ENCODE results near the gene EXD3.

EXD3 gene

DNA sequence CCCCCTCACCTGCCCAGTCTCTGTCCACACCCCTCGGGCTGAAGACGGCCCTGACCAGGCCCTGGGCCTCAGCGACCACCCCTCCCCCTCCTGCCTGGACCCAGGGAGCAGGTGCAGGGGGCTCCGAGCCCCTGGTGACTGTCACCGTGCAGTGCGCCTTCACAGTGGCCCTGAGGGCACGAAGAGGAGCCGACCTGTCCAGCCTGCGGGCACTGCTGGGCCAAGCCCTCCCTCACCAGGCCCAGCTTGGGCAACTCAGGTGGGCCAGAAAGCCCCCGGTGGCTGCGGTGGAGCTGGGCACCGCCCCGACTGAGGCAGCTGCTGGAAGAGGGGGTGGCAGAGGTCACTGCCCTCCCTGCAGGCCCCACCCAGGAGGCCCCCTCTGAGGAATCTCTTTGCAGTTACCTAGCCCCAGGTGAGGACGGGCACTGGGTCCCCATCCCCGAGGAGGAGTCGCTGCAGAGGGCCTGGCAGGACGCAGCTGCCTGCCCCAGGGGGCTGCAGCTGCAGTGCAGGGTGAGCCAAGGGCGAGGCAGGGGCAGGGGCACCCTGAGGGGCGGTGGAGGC lies 10.5 kb upstream of the EXD3 start:
- no peak overlapping the region for H3K27ac Mint-ChIP-seq
- H3K27me3 Mint-ChIP-seq = no peaks in the 10 kb centered on the region
- H3K4me1 Mint-ChIP-seq (ENCODE audit: low read depth) = no peaks in the 10 kb centered on the region
- H3K4me3 Mint-ChIP-seq = no peak overlapping the region
- H3K9me3 Mint-ChIP-seq = no peaks in the 10 kb centered on the region
- no peaks in the 10 kb centered on the region for H3K36me3 Mint-ChIP-seq (ENCODE audit: low read depth)

DNA sequence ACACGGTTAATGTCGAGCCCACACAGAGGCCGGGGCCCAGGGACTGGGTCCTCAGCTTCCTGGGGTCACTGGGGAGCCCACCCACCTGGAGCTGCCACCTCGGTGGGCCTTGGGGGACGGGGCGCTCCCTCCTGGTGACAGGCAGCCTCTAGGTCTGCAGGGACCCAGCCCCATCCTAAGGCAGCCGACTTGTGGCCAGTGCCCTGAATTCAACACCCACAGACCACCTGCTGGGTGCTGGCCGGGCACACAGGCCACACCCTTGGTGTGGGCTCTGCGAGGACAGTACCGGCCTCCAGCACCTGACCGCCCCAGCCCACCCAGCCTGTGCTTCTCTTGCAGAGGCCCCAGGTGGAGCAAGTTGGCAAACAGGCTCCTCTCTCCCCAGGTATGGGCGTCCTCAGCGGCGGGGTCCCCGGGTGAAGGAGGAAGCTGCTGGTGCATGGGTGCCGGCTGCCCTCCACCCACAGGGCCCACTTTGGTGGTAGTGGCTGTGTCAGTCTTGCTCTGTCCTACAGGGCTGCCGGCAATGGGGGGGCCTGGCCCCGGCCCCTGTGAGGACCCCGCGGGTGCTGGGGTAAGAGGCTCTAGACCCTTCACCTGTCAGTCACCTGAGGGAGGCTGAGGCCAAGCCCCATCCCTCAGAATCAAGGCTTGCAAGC lies 9.9 kb upstream of the EXD3 start:
- H3K36me3 Mint-ChIP-seq (ENCODE audit: low read depth) = no peaks in the 10 kb centered on the region
- H3K27me3 Mint-ChIP-seq = no peaks in the 10 kb centered on the region
- H3K4me1 Mint-ChIP-seq (ENCODE audit: low read depth) = no peaks in the 10 kb centered on the region
- H3K9me3 Mint-ChIP-seq = no peaks in the 10 kb centered on the region
- no peak overlapping the region for H3K4me3 Mint-ChIP-seq
- H3K27ac Mint-ChIP-seq = no peak overlapping the region

DNA sequence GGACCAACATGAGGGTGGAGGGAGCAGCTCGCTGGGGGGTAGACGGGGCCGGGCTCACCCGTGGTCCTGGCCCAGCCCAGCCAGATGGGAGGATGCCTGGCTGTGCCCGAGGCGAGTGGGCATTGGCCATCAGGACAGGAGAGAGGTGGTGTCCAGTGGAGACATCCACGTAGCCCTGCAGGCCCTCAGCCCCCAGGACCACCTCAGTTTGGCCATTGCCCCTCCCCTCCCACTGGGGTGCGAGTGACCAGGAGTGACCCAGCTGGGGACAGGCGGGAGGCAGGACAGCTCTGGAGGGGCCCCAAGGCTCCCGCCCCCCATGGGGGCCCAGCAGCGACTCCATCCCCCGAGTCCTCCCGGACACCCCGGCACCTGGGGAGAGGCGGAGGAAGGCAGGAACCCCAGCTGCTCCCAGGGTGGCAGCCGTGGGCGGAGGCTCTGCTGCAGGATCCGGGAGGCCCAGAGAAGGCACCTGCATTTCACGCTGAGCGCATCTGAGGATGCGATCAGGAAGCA lies 8.5 kb upstream of the EXD3 start:
- Mint-ChIP-seq H3K9me3 (no peaks in the 10 kb centered on the region), H3K36me3 (ENCODE audit: low read depth) (no peaks in the 10 kb centered on the region), H3K4me3 (no peak overlapping the region), H3K27ac (no peak overlapping the region), H3K27me3 (no peaks in the 10 kb centered on the region), H3K4me1 (ENCODE audit: low read depth) (no peaks in the 10 kb centered on the region)

DNA sequence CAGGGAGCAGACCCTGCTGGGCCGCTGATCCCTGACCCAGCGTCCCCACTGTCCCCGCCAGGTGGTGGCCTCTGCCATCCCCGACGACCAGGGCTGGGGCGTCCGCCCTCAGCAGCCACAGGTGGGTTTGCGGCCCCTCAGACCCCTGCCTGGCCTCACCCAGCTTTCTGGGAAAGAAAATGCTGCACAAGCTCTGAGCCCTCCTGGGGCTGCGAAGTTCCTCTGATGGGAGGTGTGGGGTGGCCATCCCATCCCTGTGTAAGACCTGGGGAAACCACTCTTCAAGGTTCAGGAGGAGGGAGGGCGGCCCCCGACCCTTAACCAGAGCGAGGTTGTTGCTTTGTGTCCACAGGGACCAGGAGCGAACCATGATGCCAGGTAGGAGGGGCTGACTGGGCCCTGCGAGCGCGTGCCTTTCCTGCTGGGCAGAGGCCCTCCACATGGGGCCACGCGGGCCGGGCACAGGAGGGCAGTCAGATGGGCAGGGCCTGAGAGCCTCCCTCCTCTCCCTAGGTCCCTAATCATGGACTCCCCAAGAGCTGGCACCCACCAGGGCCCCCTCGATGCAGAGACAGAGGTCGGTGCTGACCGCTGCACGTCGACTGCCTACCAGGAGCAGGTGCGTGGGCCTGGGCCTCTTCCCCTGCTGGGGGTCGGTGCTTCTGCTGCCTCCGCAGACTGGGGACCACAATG lies 7.9 kb upstream of the EXD3 start:
- Mint-ChIP-seq H3K27me3 (no peaks in the 10 kb centered on the region), H3K4me3 (no peak overlapping the region), H3K9me3 (no peaks in the 10 kb centered on the region), H3K27ac (no peak overlapping the region), H3K4me1 (ENCODE audit: low read depth) (no peaks in the 10 kb centered on the region), H3K36me3 (ENCODE audit: low read depth) (no peaks in the 10 kb centered on the region)

DNA sequence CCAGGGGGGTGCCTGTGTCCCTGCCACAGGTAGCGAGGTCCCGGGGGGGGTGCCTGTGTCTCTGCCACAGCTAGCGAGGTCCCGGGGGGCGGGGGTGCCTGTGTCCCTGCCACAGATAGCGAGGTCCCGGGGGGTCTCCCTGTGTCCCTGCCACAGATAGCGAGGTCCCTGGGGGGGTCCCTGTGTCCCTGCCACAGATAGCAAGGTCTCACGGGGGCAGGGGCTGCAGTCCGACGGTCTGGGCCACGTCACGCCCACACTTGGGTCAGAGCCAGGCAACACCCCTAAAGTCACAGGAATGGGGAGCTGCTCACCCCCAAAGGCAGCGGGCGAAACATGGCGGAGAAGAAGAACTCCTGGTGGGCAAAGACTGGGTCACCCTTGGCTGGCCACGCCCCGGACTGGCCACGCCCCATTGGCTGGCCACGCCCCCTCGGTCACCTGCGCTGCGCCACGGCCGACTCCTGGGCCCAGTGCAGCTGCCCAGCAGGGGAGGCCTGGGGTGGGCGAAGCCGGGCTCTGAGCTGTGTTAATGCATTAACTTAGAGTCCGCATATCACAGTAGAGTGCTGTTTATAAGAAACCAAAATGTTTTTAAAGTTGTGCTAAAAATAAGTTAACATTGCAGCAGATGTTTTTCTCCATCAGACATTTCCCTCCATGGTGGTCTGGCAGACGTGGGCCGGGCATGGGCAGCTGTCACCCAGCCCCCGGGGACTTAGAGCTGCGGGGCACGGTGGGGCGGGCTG lies 7.2 kb upstream of the EXD3 start:
- Mint-ChIP-seq H3K27me3 (no peaks in the 10 kb centered on the region), H3K4me1 (ENCODE audit: low read depth) (no peaks in the 10 kb centered on the region), H3K27ac (no peak overlapping the region)

DNA sequence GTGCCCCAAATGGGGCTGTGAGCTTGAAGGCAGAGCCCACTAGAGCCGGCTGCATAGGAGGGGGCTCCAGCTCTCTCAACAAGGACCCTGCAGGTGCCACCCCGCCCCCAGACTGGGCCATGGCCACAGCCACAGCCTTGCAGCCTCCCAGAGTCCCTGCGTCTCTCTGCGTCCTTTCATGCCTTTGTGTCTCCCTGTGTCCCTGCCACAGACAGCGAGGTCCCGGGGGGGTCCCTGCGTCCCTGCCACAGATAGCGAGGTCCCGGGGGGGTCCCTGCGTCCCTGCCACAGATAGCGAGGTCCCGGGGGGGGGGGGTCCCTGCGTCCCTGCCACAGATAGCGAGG lies 6.6 kb upstream of the EXD3 start:
- Mint-ChIP-seq H3K27me3 (no peaks in the 10 kb centered on the region), H3K4me1 (ENCODE audit: low read depth) (peaks cover 2% of the 10 kb centered on the region)

More for the DNA sequence above, 7.2 kb upstream of the EXD3 start:
- H3K4me3 Mint-ChIP-seq = no peak overlapping the region
- H3K9me3 Mint-ChIP-seq = no peaks in the 10 kb centered on the region
- H3K36me3 Mint-ChIP-seq (ENCODE audit: low read depth) = no peaks in the 10 kb centered on the region

DNA sequence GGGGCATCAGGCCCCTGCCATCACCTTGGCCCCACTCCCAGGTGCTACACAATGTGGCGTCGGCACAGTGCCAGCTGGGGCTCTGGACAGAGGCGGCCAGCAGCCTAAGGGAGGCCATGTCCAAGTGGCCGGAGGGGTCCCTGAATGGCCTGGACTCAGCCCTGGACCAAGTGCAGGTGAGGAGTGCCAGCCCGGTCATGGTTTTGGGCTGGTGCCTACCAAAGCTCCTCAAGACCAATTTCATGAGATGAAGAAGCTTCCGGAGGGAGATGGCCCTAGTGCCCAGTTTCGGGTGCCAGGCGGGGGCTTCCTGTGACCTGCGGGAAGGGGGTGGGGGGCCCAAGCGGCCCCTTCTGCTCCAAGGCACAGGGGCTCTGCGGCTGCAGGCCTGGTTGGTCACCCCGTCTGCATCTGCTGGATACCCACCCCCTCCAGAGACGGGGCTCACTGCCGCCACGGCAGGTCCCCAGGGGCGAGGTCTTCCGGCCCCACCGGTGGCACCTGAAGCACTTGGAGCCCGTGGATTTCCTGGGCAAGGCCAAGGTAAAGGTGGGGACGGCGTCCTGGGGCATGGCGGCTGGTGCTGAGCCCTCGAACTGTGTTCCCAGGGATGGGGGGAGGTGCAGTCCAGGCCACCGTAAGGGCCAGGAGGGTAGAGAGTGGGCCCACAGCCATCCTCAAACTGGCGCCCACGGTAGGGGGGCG lies 6.0 kb upstream of the EXD3 start:
- no peak overlapping the region for H3K4me3 Mint-ChIP-seq
- no peaks in the 10 kb centered on the region for H3K27me3 Mint-ChIP-seq
- H3K27ac Mint-ChIP-seq = no peak overlapping the region
- H3K36me3 Mint-ChIP-seq (ENCODE audit: low read depth) = no peaks in the 10 kb centered on the region
- H3K4me1 Mint-ChIP-seq (ENCODE audit: low read depth) = peaks cover 6% of the 10 kb centered on the region
- no peaks in the 10 kb centered on the region for H3K9me3 Mint-ChIP-seq

More for the DNA sequence above, 6.6 kb upstream of the EXD3 start:
- no peak overlapping the region for H3K4me3 Mint-ChIP-seq
- H3K36me3 Mint-ChIP-seq (ENCODE audit: low read depth) = no peaks in the 10 kb centered on the region
- no peak overlapping the region for H3K27ac Mint-ChIP-seq
- no peaks in the 10 kb centered on the region for H3K9me3 Mint-ChIP-seq

DNA sequence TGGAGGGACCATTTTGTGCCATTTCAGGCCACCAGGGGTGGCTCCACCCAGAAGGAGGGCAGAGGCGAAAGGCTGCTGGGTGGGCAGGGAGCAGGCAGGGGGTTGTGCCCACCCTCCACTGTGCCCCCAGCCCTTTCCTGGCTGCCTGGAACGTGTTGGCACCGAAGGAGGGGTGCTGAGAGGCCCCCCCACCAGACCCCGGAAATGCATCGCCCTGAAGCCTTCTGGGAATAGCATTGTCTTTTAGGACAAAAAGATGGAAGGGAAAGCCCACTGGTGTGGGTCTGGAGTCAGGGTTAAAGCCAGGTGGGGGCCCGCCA lies 5.3 kb upstream of the EXD3 start:
- H3K36me3 Mint-ChIP-seq (ENCODE audit: low read depth) = no peaks in the 10 kb centered on the region
- H3K4me3 Mint-ChIP-seq = no peak overlapping the region
- no peak overlapping the region for H3K27ac Mint-ChIP-seq
- peaks cover 6% of the 10 kb centered on the region for H3K4me1 Mint-ChIP-seq (ENCODE audit: low read depth)
- H3K27me3 Mint-ChIP-seq = no peaks in the 10 kb centered on the region
- no peaks in the 10 kb centered on the region for H3K9me3 Mint-ChIP-seq

DNA sequence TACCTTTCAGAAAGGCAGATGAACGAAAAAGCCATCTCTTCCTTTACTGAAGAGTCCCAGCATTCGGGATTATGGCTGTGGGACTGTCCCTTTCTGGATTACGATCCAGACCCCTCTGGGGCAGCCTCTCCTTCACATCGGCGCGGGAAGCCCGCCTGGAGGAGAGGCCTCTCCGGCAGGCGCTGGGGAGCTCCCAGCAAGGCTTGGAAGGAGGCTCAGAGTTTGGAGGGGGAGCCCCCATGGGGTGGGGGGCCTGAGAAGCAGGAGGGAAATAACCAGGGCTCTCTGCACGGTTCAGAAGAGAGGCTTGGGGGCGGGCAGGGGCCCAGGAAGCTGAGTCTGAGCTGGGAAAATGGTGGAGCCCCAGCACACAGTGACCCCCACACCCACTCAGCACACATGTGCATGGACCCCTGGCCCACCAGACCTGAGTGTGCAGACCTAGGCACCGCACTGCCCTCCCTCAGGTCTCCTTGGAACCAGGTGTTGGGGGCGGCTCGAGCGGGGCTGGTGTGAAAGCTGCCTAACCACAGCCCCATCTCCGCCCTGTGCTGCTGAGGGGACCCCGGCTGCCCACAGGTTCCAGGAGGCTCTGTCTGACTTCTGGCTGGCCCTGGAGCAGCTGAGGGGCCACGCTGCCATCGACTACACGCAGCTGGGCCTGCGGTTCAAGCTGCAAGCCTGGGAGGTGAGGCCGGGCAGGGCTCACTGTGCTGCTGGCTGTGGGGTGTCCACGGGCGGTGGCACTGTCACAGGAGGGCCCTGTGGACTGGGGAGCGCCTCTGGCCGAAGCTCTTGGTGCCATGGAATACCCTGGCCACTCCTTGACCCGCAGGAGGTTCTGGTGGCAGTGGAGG lies 4.7 kb upstream of the EXD3 start:
- H3K4me3 Mint-ChIP-seq = no peak overlapping the region
- H3K9me3 Mint-ChIP-seq = no peaks in the 10 kb centered on the region
- no peaks in the 10 kb centered on the region for H3K27me3 Mint-ChIP-seq
- peaks cover 6% of the 10 kb centered on the region for H3K4me1 Mint-ChIP-seq (ENCODE audit: low read depth)
- no peaks in the 10 kb centered on the region for H3K36me3 Mint-ChIP-seq (ENCODE audit: low read depth)
- H3K27ac Mint-ChIP-seq = no peak overlapping the region

DNA sequence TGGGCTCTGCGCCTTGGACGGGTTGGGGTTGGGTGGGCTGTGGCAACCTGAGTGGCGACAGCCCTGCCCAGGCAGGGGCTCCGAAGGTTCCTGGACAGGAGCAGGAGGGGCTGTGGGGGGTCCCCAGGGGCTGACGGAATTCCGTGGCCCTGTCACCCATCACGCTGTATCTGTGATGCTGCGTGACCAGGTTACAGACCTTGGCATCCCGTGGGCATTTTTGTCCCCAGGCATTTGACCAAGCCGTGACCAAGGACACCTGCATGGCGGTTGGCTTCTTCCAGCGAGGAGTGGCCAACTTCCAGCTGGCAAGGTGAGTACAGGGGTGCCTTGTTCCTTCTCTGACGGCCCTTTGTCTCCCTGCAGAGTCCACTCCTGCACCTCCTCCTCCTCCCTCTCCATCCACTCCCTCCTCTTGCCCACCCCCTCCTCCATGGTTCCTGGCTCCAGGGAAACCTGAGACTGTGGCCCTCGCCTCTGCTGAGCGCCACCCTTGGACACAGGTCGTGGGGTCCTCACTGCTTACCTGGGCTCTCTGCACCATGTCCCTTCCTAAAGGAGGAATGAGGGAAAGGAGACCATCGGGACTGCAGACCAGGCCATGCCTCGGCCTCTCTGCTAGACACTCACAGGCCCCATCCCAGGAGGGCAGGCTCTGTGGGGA lies 3.2 kb upstream of the EXD3 start:
- Mint-ChIP-seq H3K4me1 (ENCODE audit: low read depth) (peaks cover 18% of the 10 kb centered on the region), H3K27me3 (no peaks in the 10 kb centered on the region), H3K4me3 (no peak overlapping the region), H3K36me3 (ENCODE audit: low read depth) (no peaks in the 10 kb centered on the region), H3K27ac (no peak overlapping the region), H3K9me3 (no peaks in the 10 kb centered on the region)

DNA sequence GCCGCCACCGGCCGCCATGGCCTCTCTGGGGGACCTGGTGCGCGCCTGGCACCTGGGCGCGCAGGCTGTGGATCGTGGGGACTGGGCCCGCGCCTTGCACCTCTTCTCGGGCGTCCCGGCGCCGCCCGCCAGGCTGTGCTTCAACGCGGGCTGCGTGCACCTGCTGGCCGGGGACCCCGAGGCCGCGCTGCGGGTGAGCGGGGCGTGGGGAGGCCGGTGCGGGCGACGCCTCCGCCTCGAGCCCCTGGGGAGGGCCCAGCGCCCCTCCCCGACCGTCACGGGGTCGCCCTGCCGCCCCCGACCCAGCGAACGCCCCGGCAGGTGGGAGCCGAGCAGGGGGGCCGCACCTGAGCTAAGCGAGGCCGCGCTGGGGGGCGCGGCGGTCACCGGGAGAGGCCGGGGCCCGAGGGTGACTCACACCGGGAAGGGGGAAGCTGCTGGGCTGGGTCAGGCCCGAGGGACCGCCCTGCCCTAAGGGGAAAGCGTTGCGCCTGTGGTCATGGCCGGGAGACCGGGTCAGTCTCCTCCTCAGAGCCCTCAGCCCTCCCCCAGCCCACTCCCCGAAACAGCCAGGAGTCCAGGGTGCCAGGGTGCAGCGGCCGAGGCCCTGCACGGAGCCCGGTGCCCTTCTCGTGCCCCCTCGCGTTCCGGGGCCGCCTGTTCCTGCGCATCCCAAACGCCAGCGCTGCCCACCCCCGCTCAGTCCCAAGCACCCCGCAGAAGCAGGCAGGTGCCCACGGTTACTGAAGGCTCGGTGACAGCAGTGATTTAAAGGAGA lies 741 bp upstream of the EXD3 start:
- Mint-ChIP-seq H3K9me3 (no peaks in the 10 kb centered on the region), H3K4me1 (ENCODE audit: low read depth) (peaks cover 18% of the 10 kb centered on the region), H3K4me3 (peak overlapping the region; percentile 57), H3K27ac (no peak overlapping the region), H3K27me3 (no peaks in the 10 kb centered on the region), H3K36me3 (ENCODE audit: low read depth) (no peaks in the 10 kb centered on the region)

DNA sequence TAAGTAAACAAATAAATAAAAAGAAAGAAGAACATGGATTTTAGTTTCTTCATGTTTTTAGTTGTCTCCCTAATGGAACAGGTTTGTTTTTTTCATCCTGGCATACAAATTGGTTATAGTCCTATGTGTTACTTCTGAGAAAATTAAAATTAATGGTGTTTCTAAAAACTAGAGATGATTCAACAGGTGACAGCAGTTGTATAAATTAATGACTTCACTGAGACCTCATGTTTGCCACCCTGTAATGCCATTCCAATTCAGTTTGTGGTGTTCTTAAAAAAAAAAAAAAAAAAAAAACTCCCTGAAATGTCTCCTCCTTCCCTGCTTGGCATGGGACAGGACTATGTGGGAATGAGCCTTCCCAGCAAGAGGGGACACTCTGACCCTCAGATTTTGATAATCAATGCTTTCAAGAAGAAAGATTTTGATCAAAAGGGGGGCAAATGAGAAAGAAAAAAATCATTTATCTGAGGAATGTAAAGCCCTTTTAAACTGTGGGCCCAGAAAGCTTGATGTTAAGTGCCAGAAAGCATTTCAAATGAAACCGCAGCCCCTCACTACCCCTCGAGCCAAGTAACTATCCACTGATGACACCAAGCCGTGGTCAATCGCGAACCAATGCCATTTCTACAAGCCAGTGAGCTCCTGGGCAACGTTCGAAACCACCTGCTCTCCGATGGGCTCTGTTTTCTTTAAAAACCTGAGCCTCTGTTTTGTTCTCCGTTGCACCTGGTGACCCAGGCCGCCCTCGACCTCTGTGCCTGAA lies 941 bp downstream of the EXD3 start:
- Mint-ChIP-seq H3K36me3 (ENCODE audit: low read depth) (no peaks in the 10 kb centered on the region), H3K4me1 (ENCODE audit: low read depth) (peaks cover 18% of the 10 kb centered on the region), H3K9me3 (no peaks in the 10 kb centered on the region), H3K4me3 (peak overlapping the region; percentile 89), H3K27ac (peak overlapping the region; percentile 63), H3K27me3 (no peaks in the 10 kb centered on the region)
